ENCODE measurements around the gene BACH2.

Gene BACH2

GRCh38 chr6:90221403-90221802 lies 75.2 kb downstream of the BACH2 start:
- DNase-seq (ENCODE audit: extremely low read depth, low read depth) = no peak

GRCh38 chr6:90220273-90220672 lies 76.4 kb downstream of the BACH2 start:
- TF ChIP-seq, protein P1, sequence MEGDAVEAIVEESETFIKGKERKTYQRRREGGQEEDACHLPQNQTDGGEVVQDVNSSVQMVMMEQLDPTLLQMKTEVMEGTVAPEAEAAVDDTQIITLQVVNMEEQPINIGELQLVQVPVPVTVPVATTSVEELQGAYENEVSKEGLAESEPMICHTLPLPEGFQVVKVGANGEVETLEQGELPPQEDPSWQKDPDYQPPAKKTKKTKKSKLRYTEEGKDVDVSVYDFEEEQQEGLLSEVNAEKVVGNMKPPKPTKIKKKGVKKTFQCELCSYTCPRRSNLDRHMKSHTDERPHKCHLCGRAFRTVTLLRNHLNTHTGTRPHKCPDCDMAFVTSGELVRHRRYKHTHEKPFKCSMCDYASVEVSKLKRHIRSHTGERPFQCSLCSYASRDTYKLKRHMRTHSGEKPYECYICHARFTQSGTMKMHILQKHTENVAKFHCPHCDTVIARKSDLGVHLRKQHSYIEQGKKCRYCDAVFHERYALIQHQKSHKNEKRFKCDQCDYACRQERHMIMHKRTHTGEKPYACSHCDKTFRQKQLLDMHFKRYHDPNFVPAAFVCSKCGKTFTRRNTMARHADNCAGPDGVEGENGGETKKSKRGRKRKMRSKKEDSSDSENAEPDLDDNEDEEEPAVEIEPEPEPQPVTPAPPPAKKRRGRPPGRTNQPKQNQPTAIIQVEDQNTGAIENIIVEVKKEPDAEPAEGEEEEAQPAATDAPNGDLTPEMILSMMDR (IDR thresholded peaks at IDR 0.05; ENCODE audit: low read depth, low read length) = no peak
- no peak for DNase-seq (ENCODE audit: extremely low read depth, low read depth)

More at GRCh38 chr6:90221403-90221802, 75.2 kb downstream of the BACH2 start:
- TF ChIP-seq, protein P1 (IDR thresholded peaks at IDR 0.05; ENCODE audit: low read depth, low read length) = no peak

- DNase-seq (ENCODE audit: extremely low read depth, low read depth) = peak; percentile 79
- TF ChIP-seq, protein P1 (IDR thresholded peaks at IDR 0.05; ENCODE audit: low read depth, low read length) = no peak
Observed at GRCh38 chr6:90219209-90219985, 77.2 kb downstream of the BACH2 start.

DNA sequence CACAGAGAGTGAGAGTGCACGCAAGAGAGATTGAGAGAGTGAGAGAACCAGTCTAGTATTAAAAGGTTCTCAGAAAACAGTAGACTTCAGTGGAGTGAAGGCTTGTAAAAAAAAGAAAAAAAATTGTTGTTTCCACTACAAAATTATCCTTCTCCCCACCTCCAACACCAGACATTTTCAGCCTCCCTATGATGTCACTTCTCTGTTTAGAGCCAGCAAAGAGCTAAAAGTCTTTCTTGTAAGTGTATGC lies 77.8 kb downstream of the BACH2 start:
- DNase-seq (ENCODE audit: extremely low read depth, low read depth) = no peak
- TF ChIP-seq, protein P1 (IDR thresholded peaks at IDR 0.05; ENCODE audit: low read depth, low read length) = no peak

- DNase-seq (ENCODE audit: extremely low read depth, low read depth) = peak; percentile 71
- TF ChIP-seq, protein P1 (IDR thresholded peaks at IDR 0.05; ENCODE audit: low read depth, low read length) = no peak
Observed at GRCh38 chr6:90217506-90218127, 79.0 kb downstream of the BACH2 start.

- TF ChIP-seq, protein P1 (IDR thresholded peaks at IDR 0.05; ENCODE audit: low read depth, low read length) = no peak
- no peak for DNase-seq (ENCODE audit: extremely low read depth, low read depth)
Observed at GRCh38 chr6:90216072-90216977, 80.3 kb downstream of the BACH2 start.

DNA sequence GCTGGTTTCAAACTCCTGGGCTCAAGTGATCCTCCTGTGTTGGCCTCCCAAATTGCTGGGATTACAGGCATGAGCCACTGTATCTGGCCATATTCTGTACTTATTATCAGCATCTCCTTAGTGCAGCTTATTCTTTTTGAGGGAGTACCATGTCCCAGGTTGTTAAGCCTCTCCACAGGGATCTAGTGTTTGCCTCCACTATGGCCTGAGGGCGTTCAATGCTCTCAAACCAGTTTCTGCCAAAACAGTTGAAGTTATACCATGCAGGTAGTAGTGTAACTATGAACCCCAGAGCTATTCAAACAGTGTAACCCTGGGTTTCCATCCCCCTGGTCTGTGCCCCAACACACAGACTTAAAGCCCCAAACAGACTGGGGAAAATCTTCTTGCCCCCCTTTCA lies 81.7 kb downstream of the BACH2 start:
- DNase-seq (ENCODE audit: extremely low read depth, low read depth) = no peak

More for the DNA sequence above, 81.7 kb downstream of the BACH2 start:
- TF ChIP-seq, protein P1 (IDR thresholded peaks at IDR 0.05; ENCODE audit: low read depth, low read length) = no peak
